ENCODE data around the gene MICA.

DNA sequence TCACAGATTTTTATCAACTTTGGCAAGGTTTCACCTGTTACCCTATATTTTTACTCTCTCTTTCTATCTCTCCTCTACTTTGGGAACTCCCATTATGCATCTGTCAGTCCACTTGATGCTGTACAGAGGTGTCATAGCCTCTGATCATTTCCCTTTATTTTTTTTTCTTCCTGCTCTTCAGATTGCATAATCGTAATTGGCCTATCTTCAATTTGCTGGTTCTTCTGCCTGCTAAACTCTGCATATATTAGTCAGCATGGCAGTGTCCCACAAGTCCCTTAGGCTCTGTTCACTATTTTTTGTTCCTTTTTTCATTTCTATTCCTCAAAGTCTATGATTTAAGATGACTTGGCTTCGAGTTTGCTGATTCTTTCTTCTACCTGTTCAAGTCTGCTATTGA is 49.9 kb downstream of the MICA start:
- TF ChIP-seq, protein P1, sequence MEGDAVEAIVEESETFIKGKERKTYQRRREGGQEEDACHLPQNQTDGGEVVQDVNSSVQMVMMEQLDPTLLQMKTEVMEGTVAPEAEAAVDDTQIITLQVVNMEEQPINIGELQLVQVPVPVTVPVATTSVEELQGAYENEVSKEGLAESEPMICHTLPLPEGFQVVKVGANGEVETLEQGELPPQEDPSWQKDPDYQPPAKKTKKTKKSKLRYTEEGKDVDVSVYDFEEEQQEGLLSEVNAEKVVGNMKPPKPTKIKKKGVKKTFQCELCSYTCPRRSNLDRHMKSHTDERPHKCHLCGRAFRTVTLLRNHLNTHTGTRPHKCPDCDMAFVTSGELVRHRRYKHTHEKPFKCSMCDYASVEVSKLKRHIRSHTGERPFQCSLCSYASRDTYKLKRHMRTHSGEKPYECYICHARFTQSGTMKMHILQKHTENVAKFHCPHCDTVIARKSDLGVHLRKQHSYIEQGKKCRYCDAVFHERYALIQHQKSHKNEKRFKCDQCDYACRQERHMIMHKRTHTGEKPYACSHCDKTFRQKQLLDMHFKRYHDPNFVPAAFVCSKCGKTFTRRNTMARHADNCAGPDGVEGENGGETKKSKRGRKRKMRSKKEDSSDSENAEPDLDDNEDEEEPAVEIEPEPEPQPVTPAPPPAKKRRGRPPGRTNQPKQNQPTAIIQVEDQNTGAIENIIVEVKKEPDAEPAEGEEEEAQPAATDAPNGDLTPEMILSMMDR (IDR thresholded peaks at IDR 0.05): no peak
- TF ChIP-seq POLR2A (IDR thresholded peaks at IDR 0.05): no peak
